Spleen (tissue), 7 donors: ENCODE data around the gene ARVCF.

Experiments used
- CTCF ChIP-seq, 11 experiments: fragments of 200-600 bp in 7 of 11; fragments of 450-650 bp in 4 of 11; sonication (generic) in 4 of 11; IDR thresholded peaks in 8 of 11; conservative IDR thresholded peaks in 3 of 11; 1 replicate in 7 of 11; 2 replicates in 4 of 11; pipeline versions ENCODE4 v1.4.0 to v1.8.0; 2016 to 2021; ENCODE audit warnings: antibody characterized with exemption in 11 of 11, inconsistent platforms in 4 of 11, mild to moderate bottlenecking in 1 of 11
- POLR2A ChIP-seq, 3 donors: fragments of 450-650 bp; IDR thresholded peaks; one replicate each; pipeline ENCODE4 v1.5.1; 2017; ENCODE audit warnings: antibody characterized with exemption in 3 of 3, mild to moderate bottlenecking in 1 of 3
- donor health status: DM: no; HTN: no; CAD: no; lungs with moderate emphysema.
- donor health status: DM: no; HTN: no; CAD: no.
- donor health status: DM: no; HTN: no; CAD: no.

DNA sequence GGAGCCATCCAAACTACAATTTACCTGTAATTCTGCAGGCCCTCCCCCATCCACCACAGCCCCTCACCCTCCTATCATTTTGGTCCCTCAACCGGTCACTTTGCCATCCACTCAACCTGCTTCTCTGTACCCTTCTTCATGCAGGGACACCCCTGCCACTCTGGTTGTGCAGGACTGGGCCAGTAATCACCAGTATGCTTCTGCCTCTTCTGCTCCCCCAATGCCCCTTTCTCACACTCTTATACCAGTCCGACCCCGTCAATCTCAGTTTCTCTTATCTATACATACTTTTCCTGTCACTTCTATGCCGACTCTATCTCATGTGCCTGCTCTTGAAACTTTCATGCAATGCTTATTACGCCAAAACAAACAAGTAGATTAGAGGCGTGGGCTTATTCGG is 80.1 kb downstream of the ARVCF start:
- no peak for TF ChIP-seq CTCF (IDR thresholded peaks at IDR 0.05 in 8 of 11, conservative IDR thresholded peaks at IDR 0.05 in 3 of 11)
- TF ChIP-seq POLR2A (IDR thresholded peaks at IDR 0.05): no peak
